ENCODE data around the gene DNAH17. TPM values are rescaled to one million over a fixed set of nuclear protein-coding genes. Genes with fewer than 3 reads are reported as not detected.

The DNAH17 gene
- total and polyA plus RNA-seq, 2 of the 8 experiments (the other 6 are each of a cell fraction or from before 2014, with no cell fraction given): 0.14 to 0.67 TPM

GRCh38 chr17:78562734-78563133 lies 14.5 kb downstream of the DNAH17 start:
- H3K36me3 ChIP-seq (ENCODE audit: control insufficient read depth in 2 of 4, insufficient read depth in 4 of 4, low read length in 3 of 4): no peaks in the 10 kb centered on the region
- no peak overlapping the region for H2BK20ac ChIP-seq (ENCODE audit: low read length)
- no peak overlapping the region for H3K9ac ChIP-seq (replicated peaks in 1 of 4; ENCODE audit: extremely low read depth in 1 of 4, low read depth in 3 of 4, low read length in 3 of 4)
- no peak overlapping the region for H3K14ac ChIP-seq (ENCODE audit: insufficient read length)
- CTCF ChIA-PET (ENCODE audit: partially characterized antibody): no interaction called here
- no peak overlapping the region for H3K56ac ChIP-seq (replicated peaks; ENCODE audit: insufficient read length, low read depth, low read length)
- no peak for FAIRE-seq
- no peaks in the 10 kb centered on the region for H3K79me1 ChIP-seq (ENCODE audit: low read depth, low read length)
- H3K4ac ChIP-seq (replicated peaks; ENCODE audit: insufficient read length, low read depth, low read length): no peak overlapping the region
- H4K8ac ChIP-seq (ENCODE audit: extremely low read depth, insufficient read depth, low read length): no peak overlapping the region; the same call in 1 of the 2 replicates
- H3K23me2 ChIP-seq (ENCODE audit: low read depth, low read length): no peaks in the 10 kb centered on the region
- H4K91ac ChIP-seq (replicated peaks; ENCODE audit: insufficient read length, low read length): no peak overlapping the region
- POLR2A ChIA-PET (ENCODE audit: partially characterized antibody): no interaction called here
- H3K9me3 ChIP-seq (ENCODE audit: insufficient read depth in 2 of 2, low read depth in 1 of 2, low read length in 1 of 2): no peaks in the 10 kb centered on the region
- DNase-seq (ENCODE audit: low read depth in 1 of 2, low spot score in 2 of 2): no peak
- no peaks in the 10 kb centered on the region for H3K79me2 ChIP-seq (ENCODE audit: control insufficient read depth in 1 of 2, insufficient read depth in 2 of 2, low read length in 2 of 2)
- H4K20me1 ChIP-seq (replicated peaks in 1 of 2; ENCODE audit: control insufficient read depth in 1 of 2, insufficient read depth in 2 of 2, low read length in 2 of 2): peaks cover 0 to 1% of the 10 kb centered on the region in 2 experiments
- H4K5ac ChIP-seq (ENCODE audit: insufficient read length, low read depth, low read length): no peak overlapping the region
- H3K23ac ChIP-seq (ENCODE audit: insufficient read length): no peak overlapping the region
- H3K4me1 ChIP-seq (replicated peaks in 1 of 4; ENCODE audit: control insufficient read depth in 3 of 4, insufficient read depth in 4 of 4, low read length in 3 of 4): no peaks in the 10 kb centered on the region
- H2AFZ ChIP-seq (ENCODE audit: low read length): no peak overlapping the region
- H3K4me3 ChIP-seq (ENCODE audit: extremely low read depth in 1 of 4, insufficient read depth in 2 of 4, low read depth in 3 of 4, low read length in 4 of 4): no peak overlapping the region
- no peak overlapping the region for H2BK15ac ChIP-seq (ENCODE audit: low read length)
- TF ChIP-seq SAP30 (IDR thresholded peaks at IDR 0.05; ENCODE audit: insufficient read depth, insufficient replicate concordance, low read length) (no peak), YY1 (IDR thresholded peaks at IDR 0.05; ENCODE audit: low read depth, low read length) (no peak), BCL11A (IDR thresholded peaks at IDR 0.05; ENCODE audit: low read depth in 2 of 2, low read length in 2 of 2) (no peak)
- TF ChIP-seq, protein P1, sequence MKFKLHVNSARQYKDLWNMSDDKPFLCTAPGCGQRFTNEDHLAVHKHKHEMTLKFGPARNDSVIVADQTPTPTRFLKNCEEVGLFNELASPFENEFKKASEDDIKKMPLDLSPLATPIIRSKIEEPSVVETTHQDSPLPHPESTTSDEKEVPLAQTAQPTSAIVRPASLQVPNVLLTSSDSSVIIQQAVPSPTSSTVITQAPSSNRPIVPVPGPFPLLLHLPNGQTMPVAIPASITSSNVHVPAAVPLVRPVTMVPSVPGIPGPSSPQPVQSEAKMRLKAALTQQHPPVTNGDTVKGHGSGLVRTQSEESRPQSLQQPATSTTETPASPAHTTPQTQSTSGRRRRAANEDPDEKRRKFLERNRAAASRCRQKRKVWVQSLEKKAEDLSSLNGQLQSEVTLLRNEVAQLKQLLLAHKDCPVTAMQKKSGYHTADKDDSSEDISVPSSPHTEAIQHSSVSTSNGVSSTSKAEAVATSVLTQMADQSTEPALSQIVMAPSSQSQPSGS (IDR thresholded peaks at IDR 0.05; ENCODE audit: low read length): no peak
- no peak overlapping the region for H3K27ac ChIP-seq (ENCODE audit: low read depth, low read length)
- H2AK5ac ChIP-seq (ENCODE audit: low read depth, low read length): no peak overlapping the region
- H2BK5ac ChIP-seq (ENCODE audit: low read depth, low read length): no peak overlapping the region
- H3K27me3 ChIP-seq (replicated peaks in 1 of 4; ENCODE audit: control insufficient read depth in 3 of 4, extremely low read depth in 1 of 4, insufficient read depth in 3 of 4, low read length in 3 of 4): no peaks in the 10 kb centered on the region; a peak in 1 of 7 replicates
- H2BK120ac ChIP-seq (replicated peaks; ENCODE audit: low read depth, low read length): no peak overlapping the region
- 86% methylated on average over 7 of the region's 7 CpGs; no CpG with 5 or more reads in 1 of the 2 experiments for WGBS, 2 experiments (ENCODE audit: extremely low coverage in 1 of 2, insufficient coverage in 1 of 2, insufficient read length in 1 of 2, insufficient replicate concordance in 2 of 2, low coverage in 1 of 2, low lambda C conversion rate in 2 of 2, missing lambda C conversion rate in 1 of 2)
- H2BK12ac ChIP-seq (ENCODE audit: low read depth, low read length): no peak overlapping the region
- H3K4me2 ChIP-seq (ENCODE audit: insufficient read depth in 1 of 2, low read depth in 2 of 2, low read length in 2 of 2): no peak overlapping the region
- no peak overlapping the region for H3K18ac ChIP-seq (ENCODE audit: extremely low read depth, low read length)
